Activated T-cell treated with anti-CD3 and anti-CD28 coated beads, Interleukin-2, amount 50 U/mL, for 24 hours (primary cell): ENCODE data around the gene ROGDI.

Experiments
- DNase-seq: peaks from one replicate; pipeline ENCODE4 v3.0.0-alpha.2; 2020
- H3K27ac Mint-ChIP-seq: 2 replicates; pipeline ENCODE4 v1.8.0; 2020; ENCODE audit warnings: mild to moderate bottlenecking, mixed read lengths
- H3K27me3 Mint-ChIP-seq: 2 replicates; pipeline ENCODE4 v1.8.0; 2020; ENCODE audit warnings: mixed read lengths
- H3K36me3 Mint-ChIP-seq: 2 replicates; pipeline ENCODE4 v1.8.0; 2020; ENCODE audit warnings: low read depth, mixed read lengths
- H3K4me1 Mint-ChIP-seq: 2 replicates; pipeline ENCODE4 v1.8.0; 2020; ENCODE audit warnings: low read depth, mixed read lengths
- H3K4me3 Mint-ChIP-seq: 2 replicates; pipeline ENCODE4 v1.8.0; 2020; ENCODE audit warnings: mild to moderate bottlenecking, moderate library complexity, mixed read lengths
- H3K9me3 Mint-ChIP-seq: 2 replicates; pipeline ENCODE4 v1.8.0; 2020; ENCODE audit warnings: mixed read lengths

The ROGDI gene

GRCh38 chr16:4750896-4751295 lies 51.5 kb downstream of the ROGDI start:
- H3K27me3 Mint-ChIP-seq, result no peaks in the 10 kb centered on the region
- H3K9me3 Mint-ChIP-seq, result no peaks in the 10 kb centered on the region
- DNase-seq, result no peak
- no peak overlapping the region for H3K27ac Mint-ChIP-seq
- peaks cover 47% of the 10 kb centered on the region for H3K36me3 Mint-ChIP-seq
- peaks cover 16% of the 10 kb centered on the region for H3K4me1 Mint-ChIP-seq
- H3K4me3 Mint-ChIP-seq, result no peak overlapping the region

- H3K27ac Mint-ChIP-seq, result no peak overlapping the region
- peaks cover 16% of the 10 kb centered on the region for H3K4me1 Mint-ChIP-seq
Observed at GRCh38 chr16:4749700-4750257, 52.7 kb downstream of the ROGDI start.

GRCh38 chr16:4748682-4749411 lies 53.6 kb downstream of the ROGDI start:
- Mint-ChIP-seq H3K9me3 (no peaks in the 10 kb centered on the region), H3K36me3 (peaks cover 31% of the 10 kb centered on the region), H3K27me3 (no peaks in the 10 kb centered on the region), H3K4me1 (peaks cover 16% of the 10 kb centered on the region), H3K27ac (peak overlapping the region; percentile 83), H3K4me3 (no peak overlapping the region)
- no peak for DNase-seq

More at GRCh38 chr16:4749700-4750257, 52.7 kb downstream of the ROGDI start:
- Mint-ChIP-seq H3K27me3 (no peaks in the 10 kb centered on the region), H3K9me3 (no peaks in the 10 kb centered on the region), H3K4me3 (no peak overlapping the region), H3K36me3 (peaks cover 37% of the 10 kb centered on the region)
- no peak for DNase-seq

GRCh38 chr16:4747906-4748681 lies 54.3 kb downstream of the ROGDI start:
- peak overlapping the region; percentile 83 for H3K27ac Mint-ChIP-seq
- peaks cover 22% of the 10 kb centered on the region for H3K4me1 Mint-ChIP-seq
- no peaks in the 10 kb centered on the region for H3K9me3 Mint-ChIP-seq
- no peak overlapping the region for H3K4me3 Mint-ChIP-seq
- DNase-seq, result no peak
- no peaks in the 10 kb centered on the region for H3K27me3 Mint-ChIP-seq
- H3K36me3 Mint-ChIP-seq, result peaks cover 25% of the 10 kb centered on the region

- DNase-seq, result no peak
- Mint-ChIP-seq H3K4me3 (no peak overlapping the region), H3K36me3 (peaks cover 17% of the 10 kb centered on the region), H3K9me3 (no peaks in the 10 kb centered on the region), H3K4me1 (peaks cover 25% of the 10 kb centered on the region), H3K27ac (no peak overlapping the region), H3K27me3 (no peaks in the 10 kb centered on the region)
Observed at GRCh38 chr16:4746991-4747574, 55.4 kb downstream of the ROGDI start.
